ENCODE data around the gene COP1.

COP1 gene

DNA sequence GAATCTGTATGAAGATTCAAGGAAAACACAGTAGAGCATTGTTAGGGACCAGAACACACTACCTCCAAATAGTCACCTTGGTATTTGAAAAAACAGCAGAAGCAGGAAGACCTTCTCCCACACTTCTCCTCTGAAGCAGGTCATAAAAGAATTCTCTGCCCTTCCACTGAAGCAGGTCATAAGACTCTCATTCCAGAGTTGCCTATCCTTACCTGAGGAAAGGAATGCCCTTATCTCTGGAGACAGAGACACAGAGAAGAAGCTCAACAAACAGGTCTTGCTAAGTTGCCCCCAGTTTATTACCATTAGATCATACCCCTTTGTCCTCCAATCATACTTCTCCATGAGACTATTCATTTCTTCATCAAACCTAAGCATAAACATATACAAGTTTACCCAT, 237.9 kb downstream of the COP1 start:
- DNase-seq (ENCODE audit: extremely low read depth, low read depth): no peak
- TF ChIP-seq, protein P1, sequence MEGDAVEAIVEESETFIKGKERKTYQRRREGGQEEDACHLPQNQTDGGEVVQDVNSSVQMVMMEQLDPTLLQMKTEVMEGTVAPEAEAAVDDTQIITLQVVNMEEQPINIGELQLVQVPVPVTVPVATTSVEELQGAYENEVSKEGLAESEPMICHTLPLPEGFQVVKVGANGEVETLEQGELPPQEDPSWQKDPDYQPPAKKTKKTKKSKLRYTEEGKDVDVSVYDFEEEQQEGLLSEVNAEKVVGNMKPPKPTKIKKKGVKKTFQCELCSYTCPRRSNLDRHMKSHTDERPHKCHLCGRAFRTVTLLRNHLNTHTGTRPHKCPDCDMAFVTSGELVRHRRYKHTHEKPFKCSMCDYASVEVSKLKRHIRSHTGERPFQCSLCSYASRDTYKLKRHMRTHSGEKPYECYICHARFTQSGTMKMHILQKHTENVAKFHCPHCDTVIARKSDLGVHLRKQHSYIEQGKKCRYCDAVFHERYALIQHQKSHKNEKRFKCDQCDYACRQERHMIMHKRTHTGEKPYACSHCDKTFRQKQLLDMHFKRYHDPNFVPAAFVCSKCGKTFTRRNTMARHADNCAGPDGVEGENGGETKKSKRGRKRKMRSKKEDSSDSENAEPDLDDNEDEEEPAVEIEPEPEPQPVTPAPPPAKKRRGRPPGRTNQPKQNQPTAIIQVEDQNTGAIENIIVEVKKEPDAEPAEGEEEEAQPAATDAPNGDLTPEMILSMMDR (IDR thresholded peaks at IDR 0.05; ENCODE audit: low read depth, low read length): no peak

DNA sequence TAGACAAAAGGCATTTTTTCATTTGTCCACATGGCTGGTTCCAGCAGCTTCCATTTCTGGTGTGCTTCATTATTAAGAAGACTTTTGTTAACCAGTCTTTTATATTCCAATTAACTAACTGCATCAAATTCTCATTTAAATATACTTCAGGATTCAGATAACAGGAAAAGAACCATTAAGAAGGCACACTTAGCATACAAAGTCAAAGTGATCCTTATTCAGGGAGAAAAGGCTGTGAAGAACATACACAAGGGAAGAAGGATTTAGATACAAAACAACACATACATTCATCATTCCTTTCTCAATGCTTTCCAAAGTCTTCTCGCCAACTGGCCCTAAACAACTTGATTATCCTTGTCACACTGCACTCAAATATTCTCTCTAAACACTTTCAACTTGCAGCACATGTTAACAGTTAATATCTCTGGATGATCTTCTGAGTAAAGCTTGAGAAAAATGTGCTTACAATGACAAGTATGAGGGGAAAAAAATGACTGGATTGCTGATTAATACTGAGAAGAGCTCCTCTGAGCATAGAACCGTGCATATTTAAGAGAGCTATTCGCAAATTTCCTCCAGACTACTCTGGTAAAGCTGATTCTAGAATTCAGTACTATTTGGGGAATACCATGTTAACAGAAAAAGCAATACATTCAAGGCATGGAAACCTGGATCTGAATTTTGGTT, 238.5 kb downstream of the COP1 start:
- no peak for DNase-seq (ENCODE audit: extremely low read depth, low read depth)
- TF ChIP-seq, protein P1 (IDR thresholded peaks at IDR 0.05; ENCODE audit: low read depth, low read length): no peak

DNA sequence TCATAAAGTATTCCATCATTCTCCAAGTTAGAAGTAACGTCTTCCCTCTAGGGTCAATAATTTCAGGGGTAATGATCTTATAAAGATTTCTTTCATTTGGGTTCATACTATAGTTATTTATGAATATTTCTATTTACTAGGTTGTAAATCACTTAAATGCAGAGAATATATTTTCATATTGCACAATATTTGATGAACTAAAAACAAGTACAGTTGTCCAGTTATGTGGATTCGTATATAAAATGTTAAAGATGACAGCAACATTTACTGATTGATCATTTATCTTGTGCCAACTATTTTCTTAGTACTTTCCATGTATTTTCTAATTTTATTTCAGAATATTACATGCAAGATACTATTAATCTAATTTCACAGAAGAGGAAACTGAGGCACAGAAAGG, 243.3 kb downstream of the COP1 start:
- TF ChIP-seq, protein P1 (IDR thresholded peaks at IDR 0.05; ENCODE audit: low read depth, low read length): no peak
- DNase-seq (ENCODE audit: extremely low read depth, low read depth): no peak

DNA sequence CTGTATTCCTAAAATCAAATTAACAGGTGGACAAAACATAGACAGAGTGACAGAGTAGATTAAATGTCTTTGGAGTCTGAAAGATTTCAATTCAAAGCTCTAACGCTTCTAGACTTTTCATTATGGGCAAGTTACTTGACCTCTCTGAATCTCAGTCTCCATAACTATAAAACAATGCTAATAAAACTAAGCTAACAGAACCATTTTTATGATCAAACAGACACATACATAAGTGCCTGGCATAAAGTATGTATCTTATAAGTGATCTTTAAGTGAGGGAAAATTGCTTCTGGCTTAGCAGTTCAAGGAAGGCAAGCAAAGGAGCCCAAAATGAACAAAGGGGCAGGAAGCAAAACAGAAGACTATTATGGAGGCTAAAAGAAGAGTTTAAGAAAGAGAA, 246.9 kb downstream of the COP1 start:
- TF ChIP-seq, protein P1 (IDR thresholded peaks at IDR 0.05; ENCODE audit: low read depth, low read length): no peak
- DNase-seq (ENCODE audit: extremely low read depth, low read depth): no peak

DNA sequence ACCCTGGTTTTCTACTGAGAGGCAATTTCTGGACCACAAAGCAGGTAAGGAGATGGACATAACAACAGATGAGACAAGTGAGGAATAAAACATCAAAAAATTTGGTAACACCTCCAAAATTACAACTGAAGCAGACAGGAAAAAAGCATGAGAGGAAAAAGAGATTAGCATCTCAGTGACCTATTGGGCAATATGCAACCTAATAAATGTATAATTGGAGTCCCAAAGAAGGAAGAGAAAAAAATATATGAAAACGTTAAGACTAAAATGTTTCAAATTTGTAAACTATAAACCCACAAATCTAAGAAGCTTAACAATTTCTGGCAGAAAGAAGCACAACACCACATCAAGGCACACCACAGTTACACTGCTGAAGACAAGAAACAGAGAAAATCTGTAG, 255.5 kb downstream of the COP1 start:
- DNase-seq (ENCODE audit: extremely low read depth, low read depth): no peak
- TF ChIP-seq, protein P1 (IDR thresholded peaks at IDR 0.05; ENCODE audit: low read depth, low read length): no peak

DNA sequence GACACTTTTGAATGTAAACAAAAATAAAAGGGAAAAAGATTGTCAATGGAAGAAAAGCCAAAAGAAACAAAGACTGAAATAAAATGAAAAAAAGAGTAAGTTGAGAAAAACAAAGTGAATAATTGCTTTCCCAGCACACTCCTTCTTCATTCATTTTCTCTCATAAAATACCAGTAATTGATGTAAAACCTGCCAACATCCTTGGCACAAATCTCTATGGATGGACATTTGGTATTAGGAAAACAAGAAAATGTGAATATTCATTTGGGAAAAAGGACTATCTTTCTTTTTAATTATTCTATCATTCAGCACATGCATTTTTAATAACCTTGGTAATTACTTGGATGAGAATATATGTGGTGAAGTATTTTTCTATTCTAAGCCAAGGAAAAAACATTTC, 259.3 kb downstream of the COP1 start:
- DNase-seq (ENCODE audit: extremely low read depth, low read depth): no peak
- TF ChIP-seq, protein P1 (IDR thresholded peaks at IDR 0.05; ENCODE audit: low read depth, low read length): no peak

DNA sequence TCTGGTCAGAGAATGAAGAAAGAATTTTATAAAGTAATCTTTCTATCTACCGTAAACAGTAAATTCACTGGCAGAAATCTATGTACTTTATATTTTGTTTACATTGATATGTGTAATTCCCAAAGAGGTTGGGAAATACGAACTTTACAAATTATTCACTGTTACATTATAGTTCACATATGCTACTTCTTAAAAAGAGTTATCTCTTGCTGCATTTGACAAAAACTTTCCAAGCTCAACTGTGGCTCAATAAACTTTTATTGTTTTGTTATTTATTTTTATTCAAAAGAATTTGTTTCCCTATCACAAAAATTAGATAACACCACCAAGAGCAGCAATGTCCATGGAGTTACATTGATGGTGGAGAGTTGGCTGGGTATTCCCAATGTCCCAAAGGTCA, 262.5 kb downstream of the COP1 start:
- TF ChIP-seq, protein P1 (IDR thresholded peaks at IDR 0.05; ENCODE audit: low read depth, low read length): no peak
- DNase-seq (ENCODE audit: extremely low read depth, low read depth): no peak

Measured in AG09319 (cell line).